Astrocyte (in vitro differentiated cells and primary cell): ENCODE measurements around the gene USP33. TPM values are rescaled to one million over a fixed set of nuclear protein-coding genes. Genes with fewer than 3 reads are reported as not detected.

Source experiments
- DNase-seq: peaks from one replicate; pipeline ENCODE4 v3.0.0-alpha.2; 2010; ENCODE audit warnings: low read depth
- FAIRE-seq: peaks from 2 replicates; lab custom pipeline; 2011; peaks lifted over from hg19 to GRCh38; lab: Jason Lieb, UNC
- H2AFZ ChIP-seq: 2 replicates; pipeline ENCODE4 v1.6.0; 2012; ENCODE audit warnings: low read depth, low read length, inconsistent platforms
- H3K27ac ChIP-seq: 2 replicates; pipeline ENCODE4 v1.5.1; 2011; ENCODE audit warnings: low read depth, low read length, inconsistent platforms
- H3K27me3 ChIP-seq: 2 replicates; pipeline ENCODE4 v1.6.0; 2011; ENCODE audit warnings: low read length, inconsistent platforms; ENCODE audit not compliant: insufficient read depth
- H3K36me3 ChIP-seq: 2 replicates; pipeline ENCODE4 v1.5.1; 2011; ENCODE audit warnings: low read length, inconsistent platforms; ENCODE audit not compliant: insufficient read depth
- H3K4me1 ChIP-seq: 2 replicates; pipeline ENCODE4 v1.5.1; 2011; ENCODE audit warnings: low read length, inconsistent platforms; ENCODE audit not compliant: insufficient read depth
- H3K4me2 ChIP-seq: 2 replicates; pipeline ENCODE4 v1.6.0; 2012; ENCODE audit warnings: low read length, inconsistent platforms
- H3K4me3 ChIP-seq: 2 replicates; pipeline ENCODE4 v1.5.1; 2011; ENCODE audit warnings: low read depth, mild to moderate bottlenecking, low read length, inconsistent platforms; ENCODE audit not compliant: insufficient read depth
- H3K79me2 ChIP-seq: 2 replicates; pipeline ENCODE4 v1.6.0; 2012; ENCODE audit warnings: mild to moderate bottlenecking, low read length, inconsistent platforms; ENCODE audit not compliant: insufficient read depth
- H3K9ac ChIP-seq: 2 replicates; pipeline ENCODE4 v1.6.0; 2012; ENCODE audit warnings: mild to moderate bottlenecking, low read length, inconsistent platforms
- H3K9me3 ChIP-seq: 2 replicates; pipeline ENCODE4 v1.5.1; 2012; ENCODE audit warnings: low read depth, mild to moderate bottlenecking, low read length, inconsistent platforms; ENCODE audit not compliant: insufficient read depth
- H4K20me1 ChIP-seq: 2 replicates; pipeline ENCODE4 v1.6.0; 2012; ENCODE audit warnings: low read length, inconsistent platforms; ENCODE audit not compliant: insufficient read depth
- H3K27ac Mint-ChIP-seq: one replicate; pipeline ENCODE4 v1.8.0; 2021; ENCODE audit warnings: mild to moderate bottlenecking, mixed read lengths; ENCODE audit not compliant: unreplicated experiment
- H3K27me3 Mint-ChIP-seq: one replicate; pipeline ENCODE4 v1.8.0; 2021; ENCODE audit warnings: low read depth, mixed read lengths; ENCODE audit not compliant: unreplicated experiment
- H3K36me3 Mint-ChIP-seq: one replicate; pipeline ENCODE4 v1.8.0; 2021; ENCODE audit warnings: low read depth, mixed read lengths; ENCODE audit not compliant: unreplicated experiment
- H3K4me1 Mint-ChIP-seq: one replicate; pipeline ENCODE4 v1.8.0; 2021; ENCODE audit warnings: low read depth, mixed read lengths; ENCODE audit not compliant: unreplicated experiment
- H3K4me3 Mint-ChIP-seq: one replicate; pipeline ENCODE4 v1.8.0; 2021; ENCODE audit warnings: mild to moderate bottlenecking, moderate library complexity, mixed read lengths; ENCODE audit not compliant: unreplicated experiment
- H3K9me3 Mint-ChIP-seq: one replicate; pipeline ENCODE4 v1.8.0; 2021; ENCODE audit warnings: mild to moderate bottlenecking, mixed read lengths; ENCODE audit not compliant: unreplicated experiment
- CTCF ChIP-seq: IDR thresholded peaks from 2 replicates; pipeline ENCODE4 v1.5.1; 2011; ENCODE audit warnings: low read depth, mild to moderate bottlenecking, inconsistent platforms, low read length, moderate library complexity; ENCODE audit not compliant: insufficient read depth
- EZH2 ChIP-seq: IDR thresholded peaks from 2 replicates; pipeline ENCODE4 v1.6.1; 2012; ENCODE audit warnings: mild to moderate bottlenecking, low read length, inconsistent platforms; ENCODE audit not compliant: insufficient read depth
- total RNA-seq: library from RNA; stranded (reverse); gene quantifications from 2 replicates; pipeline ENCODE4 v1.2.1, GENCODE V29; 2021

Gene USP33
- total RNA-seq, 1 donor from 2014 or later = 46.4 TPM

- Histone ChIP-seq H3K9ac (no peak overlapping the region), H2AFZ (no peak overlapping the region), H3K27ac (no peak overlapping the region), H3K9me3 (no peaks in the 10 kb centered on the region), H4K20me1 (peaks cover 4% of the 10 kb centered on the region), H3K27me3 (no peaks in the 10 kb centered on the region), H3K4me2 (no peak overlapping the region), H3K36me3 (no peaks in the 10 kb centered on the region), H3K4me1 (peaks cover 7% of the 10 kb centered on the region), H3K79me2 (peaks cover 5% of the 10 kb centered on the region), H3K4me3 (no peak overlapping the region)
- Mint-ChIP-seq H3K27me3 (no peaks in the 10 kb centered on the region), H3K27ac (no peak overlapping the region), H3K4me3 (no peak overlapping the region), H3K9me3 (no peaks in the 10 kb centered on the region), H3K36me3 (peaks cover 6% of the 10 kb centered on the region), H3K4me1 (peaks cover 11% of the 10 kb centered on the region)
- TF ChIP-seq EZH2 (no peak), CTCF (no peak)
- DNase-seq (no peak), FAIRE-seq (no peak)
Observed at GRCh38 chr1:77686796-77687518, 72.7 kb downstream of the USP33 start.

- Mint-ChIP-seq H3K4me3 (peak overlapping the region; percentile 95), H3K27ac (peak overlapping the region; percentile 85), H3K9me3 (no peaks in the 10 kb centered on the region), H3K36me3 (no peaks in the 10 kb centered on the region), H3K4me1 (peaks cover 22% of the 10 kb centered on the region), H3K27me3 (no peaks in the 10 kb centered on the region)
- no peak for TF ChIP-seq EZH2
- TF ChIP-seq CTCF = peak; percentile 52
- Histone ChIP-seq H3K79me2 (peaks cover 40% of the 10 kb centered on the region), H3K4me1 (peaks cover 11% of the 10 kb centered on the region), H3K4me3 (peak overlapping the region; percentile 71), H3K36me3 (peaks cover 2% of the 10 kb centered on the region), H3K9ac (peak overlapping the region; percentile 94), H3K4me2 (peak overlapping the region; percentile 98), H4K20me1 (peaks cover 34% of the 10 kb centered on the region), H3K27me3 (no peaks in the 10 kb centered on the region), H3K27ac (peak overlapping the region; percentile 97), H3K9me3 (no peaks in the 10 kb centered on the region), H2AFZ (peak overlapping the region; percentile 95)
- DNase-seq (peak; percentile 81), FAIRE-seq (no peak)
Observed at GRCh38 chr1:77683160-77684148, 76.2 kb downstream of the USP33 start.
